HG02571 (cell line): ENCODE data around the gene PPARA.
A peak's percentile ranks its signal among the peaks of the same experiment; 100 is the strongest.

Experiments used
- ATAC-seq: cut with Tn5 transposase; IDR thresholded peaks from one replicate; pipeline ENCODE4 v1.9.1; 2021; ENCODE audit warnings: mild to moderate bottlenecking, moderate library complexity; ENCODE audit not compliant: unreplicated experiment

PPARA gene

DNA sequence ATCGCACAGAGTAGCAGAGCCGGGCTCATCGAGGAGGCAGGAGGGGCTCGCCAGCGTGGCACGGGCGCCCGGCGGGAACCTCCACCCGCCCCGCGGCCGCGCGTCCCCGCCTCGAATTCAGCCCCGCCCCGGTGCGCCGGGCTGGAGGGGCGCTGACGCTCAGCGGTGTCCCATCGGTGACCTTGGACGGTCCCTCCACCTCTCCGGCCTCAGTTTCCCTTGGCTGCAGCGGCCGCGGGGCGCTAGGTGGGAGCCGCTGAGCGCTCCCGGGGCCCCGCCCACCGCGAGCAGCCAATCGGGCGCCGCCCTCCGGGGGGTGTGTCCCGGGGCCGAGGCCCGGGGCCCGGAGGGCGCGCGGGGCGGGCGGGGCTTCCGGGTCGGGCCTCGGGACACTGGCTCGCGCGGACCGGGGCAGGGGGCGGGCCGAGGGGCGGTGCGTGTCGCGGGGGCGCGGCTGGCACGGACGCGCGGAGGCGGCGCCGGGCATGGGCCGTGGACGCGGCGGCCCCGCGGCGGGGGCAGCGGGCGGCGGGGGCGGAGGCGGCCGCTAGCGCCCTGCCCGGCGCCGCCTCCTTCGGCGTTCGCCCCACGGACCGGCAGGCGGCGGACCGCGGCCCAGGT lies at the start of gene PPARA:
PPARA (plus strand) TSS at position 493 of the 621 bp plus-strand sequence. CDS start 47,858 bp downstream, outside the sequence.
- peak; percentile 70 for ATAC-seq

DNA sequence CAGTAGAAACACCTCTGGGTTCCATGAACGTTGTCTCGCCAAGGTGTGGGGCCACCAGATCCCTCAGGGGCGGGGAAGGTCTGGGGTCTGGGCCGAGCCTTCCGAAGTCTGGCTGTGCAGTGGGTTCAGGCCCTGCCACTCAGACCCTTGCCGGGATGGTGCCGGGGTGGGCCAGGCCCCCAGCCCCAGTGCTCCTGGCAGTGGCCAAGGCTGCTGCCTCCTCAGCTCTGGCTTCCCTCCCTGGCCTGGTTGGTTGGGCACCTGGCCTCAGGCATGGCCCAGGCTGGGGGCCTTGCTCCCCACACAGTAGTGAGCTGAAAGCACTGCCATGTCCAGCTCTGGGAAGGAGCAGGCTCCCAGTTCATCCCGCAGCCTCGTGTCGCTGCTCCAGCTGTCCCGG lies 48.2 kb upstream of the PPARA start:
- ATAC-seq = no peak

- ATAC-seq = no peak
Measured at GRCh38 chr22:46102752-46103151, 47.6 kb upstream of the PPARA start.

- no peak for ATAC-seq
Measured at GRCh38 chr22:46103181-46103580, 47.1 kb upstream of the PPARA start.

DNA sequence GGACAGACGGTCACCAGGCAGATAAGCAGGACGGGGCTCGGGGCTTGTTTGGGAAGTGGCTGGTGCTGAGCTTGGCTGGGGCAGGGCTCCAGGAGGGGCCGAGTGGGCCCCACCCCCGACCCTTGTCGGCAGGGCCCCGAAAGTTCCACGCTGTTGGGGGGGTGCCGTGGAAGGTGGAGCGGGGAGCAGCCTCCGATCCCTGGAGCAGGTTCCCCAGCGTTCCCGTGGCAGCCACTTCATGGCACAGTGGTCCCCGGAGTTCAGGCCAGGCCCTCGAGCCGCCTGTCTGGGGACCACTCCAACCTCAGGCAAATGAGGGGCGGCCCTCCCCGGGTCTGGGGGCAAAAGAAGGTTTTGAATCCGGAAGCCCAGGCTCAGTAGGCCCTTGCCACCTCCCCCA lies 46.7 kb upstream of the PPARA start:
- no peak for ATAC-seq

GRCh38 chr22:46104170-46104880 lies 46.0 kb upstream of the PPARA start:
- ATAC-seq = no peak

- ATAC-seq = no peak
Measured at GRCh38 chr22:46104881-46105493, 45.3 kb upstream of the PPARA start.

GRCh38 chr22:46105494-46106278 lies 44.6 kb upstream of the PPARA start:
- no peak for ATAC-seq

- ATAC-seq = no peak
Measured at GRCh38 chr22:46106279-46107022, 43.9 kb upstream of the PPARA start.

DNA sequence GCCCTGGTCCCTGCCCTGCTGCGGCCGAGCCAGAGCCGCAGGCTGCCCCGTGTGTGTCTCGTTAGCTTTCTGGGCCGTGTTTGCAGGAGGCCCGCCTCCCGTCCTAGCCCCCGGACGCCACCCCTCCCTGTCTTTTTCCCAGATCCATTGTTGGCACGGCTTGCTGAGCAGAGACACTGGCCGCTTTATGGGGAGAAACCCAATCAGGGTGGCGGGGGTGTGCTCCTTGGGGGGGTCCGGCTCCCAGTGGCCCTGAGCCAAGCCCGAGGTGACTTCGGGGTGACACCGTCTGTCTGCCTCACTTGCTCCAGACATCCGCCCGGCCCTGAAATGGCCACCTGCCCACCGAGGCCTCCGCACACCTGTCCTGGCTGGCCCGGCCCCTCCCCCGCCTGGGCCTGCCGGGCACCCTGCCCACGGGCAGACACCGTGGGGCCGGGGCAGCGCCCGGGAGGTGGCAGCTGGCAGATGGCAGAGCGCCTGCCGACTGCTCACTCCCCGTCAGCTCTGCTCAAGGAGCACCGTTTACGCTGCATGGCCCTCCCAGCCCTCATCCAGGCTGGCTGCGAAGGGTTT lies 43.1 kb upstream of the PPARA start:
- ATAC-seq = no peak

DNA sequence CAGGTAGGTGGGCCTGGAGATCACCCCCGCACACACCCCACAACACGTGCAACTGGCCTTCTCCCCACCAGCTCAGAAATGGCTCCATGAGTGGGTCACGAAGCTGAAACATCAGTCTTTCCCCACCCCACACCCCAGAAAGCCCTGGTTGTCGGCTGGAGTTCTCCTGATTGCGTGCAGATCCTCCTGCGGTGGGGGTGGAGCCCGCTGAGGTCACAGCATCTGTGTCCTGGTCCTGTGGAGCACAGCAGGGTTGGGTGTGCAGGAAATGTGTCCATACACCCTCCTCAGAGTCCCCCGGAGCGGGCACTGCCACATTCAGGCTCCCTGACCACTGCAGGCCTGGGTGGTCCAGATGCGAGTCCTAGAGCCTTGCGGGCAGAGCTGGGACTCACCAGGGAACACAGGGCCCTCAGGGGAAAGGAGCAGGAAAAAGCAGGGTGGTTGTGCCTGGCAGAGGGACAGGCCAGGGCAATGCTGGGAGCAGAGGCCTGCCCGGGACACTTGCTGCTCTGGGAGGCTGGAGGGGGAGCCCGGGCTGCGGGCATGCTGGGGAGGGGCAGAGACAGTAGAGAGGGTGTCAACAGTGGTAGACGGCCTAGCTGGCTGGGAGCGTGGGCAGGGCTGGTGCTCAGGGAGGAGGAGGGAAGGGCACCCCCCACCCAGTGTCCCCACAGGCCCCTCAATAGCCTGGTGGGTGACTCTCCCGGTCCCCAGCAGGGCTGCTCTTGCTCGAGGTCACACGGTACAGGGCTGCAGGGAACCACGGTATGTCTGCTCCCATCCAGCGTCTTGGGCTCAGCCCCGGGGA lies 42.4 kb upstream of the PPARA start:
- no peak for ATAC-seq

DNA sequence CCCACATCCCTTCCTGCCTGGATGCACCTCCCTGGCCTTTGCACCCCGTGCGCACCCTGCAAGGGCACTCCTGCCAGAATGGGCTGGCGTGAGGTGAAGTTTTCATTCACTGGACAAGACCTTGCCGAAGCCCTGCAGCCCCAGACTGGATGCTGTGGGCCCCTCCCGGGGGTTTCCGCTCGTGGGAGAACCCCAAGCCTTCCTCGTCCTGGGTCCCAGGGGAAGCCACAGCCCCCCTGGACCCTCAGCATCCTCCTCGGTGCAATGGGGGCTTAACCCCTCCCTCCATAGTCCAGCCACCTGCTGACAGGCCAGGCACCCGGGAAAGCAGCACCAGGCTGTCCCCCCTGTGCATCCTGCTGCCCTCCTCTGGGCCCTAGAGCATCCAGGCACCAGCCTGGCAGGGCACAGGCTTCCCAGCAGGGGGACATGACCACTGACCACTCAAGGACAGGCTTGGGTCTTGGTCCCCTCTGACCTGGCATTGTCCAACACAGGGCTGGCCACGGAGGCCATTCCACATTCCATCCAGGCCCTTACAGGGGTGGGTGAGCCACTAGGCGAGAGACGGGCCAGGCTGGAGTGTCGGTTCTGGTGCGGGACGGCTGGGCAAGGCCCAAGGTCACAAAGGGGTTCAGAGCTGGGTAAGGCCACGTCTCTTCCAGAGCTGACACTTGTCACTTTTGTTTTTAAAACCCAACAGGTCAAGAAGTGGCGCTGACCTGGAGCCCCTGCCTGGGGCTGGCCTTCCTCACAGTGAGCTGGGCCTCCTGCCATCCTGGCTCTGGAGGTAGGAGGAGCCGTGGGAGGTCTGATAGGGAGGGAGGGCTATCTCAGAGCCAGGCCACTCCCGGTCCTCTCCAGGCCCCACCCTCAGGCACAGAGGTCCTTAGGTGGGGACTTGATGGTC lies 41.5 kb upstream of the PPARA start:
- no peak for ATAC-seq

DNA sequence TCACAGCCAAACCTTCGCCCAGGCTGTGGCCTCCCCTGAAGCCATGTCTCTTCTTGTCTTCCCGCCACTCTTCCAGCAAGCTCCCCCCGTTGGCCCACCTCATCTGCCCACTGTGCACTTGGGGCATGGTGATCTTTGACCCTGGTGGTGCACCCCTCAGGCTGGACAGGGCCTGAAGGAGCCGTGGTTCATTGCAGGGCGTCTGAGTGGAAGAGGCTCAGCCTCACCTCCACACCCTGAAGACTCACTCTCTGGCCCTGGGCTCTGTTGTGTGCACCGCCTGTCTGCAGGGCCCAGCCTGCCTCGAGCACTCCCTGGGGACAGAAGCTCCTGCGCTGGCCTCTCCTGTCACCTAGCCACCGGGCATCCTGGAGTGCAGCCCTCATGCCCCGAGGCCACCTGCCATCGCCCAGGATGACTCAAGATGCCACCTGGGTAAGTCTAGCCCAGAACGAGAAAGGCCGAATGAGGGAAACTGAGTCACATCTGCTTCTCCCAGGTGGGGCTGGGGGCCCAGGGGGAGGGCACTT lies 40.8 kb upstream of the PPARA start:
- no peak for ATAC-seq

- ATAC-seq = no peak
Measured at GRCh38 chr22:46110215-46110614, 40.1 kb upstream of the PPARA start.

DNA sequence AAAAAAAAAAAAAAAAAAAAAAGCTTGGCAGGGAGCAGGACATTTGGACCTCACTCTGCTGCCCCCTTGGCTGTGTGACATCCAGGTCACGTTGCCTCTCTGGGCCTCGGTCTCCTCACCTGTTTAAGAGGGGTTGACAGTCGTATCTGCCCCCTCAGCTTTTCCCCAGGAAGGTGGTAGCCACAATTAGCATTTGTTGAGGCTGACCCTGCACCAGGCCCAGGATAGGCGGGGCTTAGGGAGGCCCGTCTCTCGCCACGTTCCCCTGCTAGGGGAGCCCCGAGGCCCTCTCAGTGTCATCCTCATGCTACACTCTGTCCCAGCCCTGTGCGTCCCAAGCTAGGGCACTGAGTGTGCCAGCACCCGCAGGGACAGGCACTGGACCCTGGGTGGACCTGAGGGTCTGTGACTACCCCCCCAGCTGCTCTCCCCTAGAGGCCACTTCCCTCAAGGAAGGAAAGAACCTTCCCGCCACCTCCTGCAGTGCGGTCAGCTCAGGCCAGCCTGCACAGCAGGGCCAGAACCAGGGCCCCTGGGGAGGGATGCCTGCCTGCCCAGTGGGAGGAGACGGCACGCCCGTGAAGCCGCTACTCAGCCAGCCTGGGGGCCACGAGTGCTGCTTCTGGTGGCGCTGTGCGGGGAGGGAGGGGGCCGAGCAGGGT lies 38.5 kb upstream of the PPARA start:
- ATAC-seq = no peak

GRCh38 chr22:46112405-46112804 lies 37.9 kb upstream of the PPARA start:
- no peak for ATAC-seq

DNA sequence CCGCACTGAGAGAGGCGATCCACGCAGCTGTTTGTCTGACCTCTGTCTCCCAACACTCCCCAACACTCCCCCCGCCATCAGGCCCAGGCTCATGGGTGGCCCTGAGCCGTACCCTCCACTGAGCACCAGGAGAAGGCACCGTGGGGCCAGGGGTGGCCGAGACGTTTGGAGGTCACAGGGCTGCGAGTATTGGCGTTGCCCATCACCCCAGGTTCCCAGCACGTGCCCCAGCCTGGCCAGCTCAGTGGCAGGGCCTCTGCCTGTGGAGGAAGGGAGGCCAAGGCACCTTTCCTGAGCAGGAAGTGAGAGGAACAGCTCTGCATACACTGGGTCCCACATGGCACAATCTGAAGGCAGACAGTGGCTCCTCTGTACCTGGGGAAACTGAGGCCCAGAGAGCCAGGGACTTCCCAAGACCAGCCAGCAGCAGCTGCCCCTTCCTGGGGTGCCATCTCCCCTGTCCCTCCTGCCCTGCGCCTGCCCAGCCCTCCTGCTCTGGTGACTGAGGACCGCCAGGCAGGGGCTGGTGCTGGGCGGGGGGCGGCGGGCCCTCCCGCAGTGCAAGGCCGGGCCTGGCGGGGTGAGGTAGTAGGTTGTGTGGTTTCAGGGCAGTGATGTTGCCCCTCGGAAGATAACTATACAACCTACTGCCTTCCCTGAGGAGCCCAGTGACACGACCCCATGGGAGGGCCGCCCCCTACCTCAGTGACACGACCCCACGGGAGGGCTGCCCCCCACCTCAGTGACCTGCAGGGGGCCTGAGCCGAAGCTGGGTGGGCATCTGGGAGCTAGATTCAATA lies 37.0 kb upstream of the PPARA start:
- no peak for ATAC-seq
